Lung (tissue), 12 donors: Measurements from ENCODE around the gene PRPF40A. TPM values are rescaled to one million over a fixed set of nuclear protein-coding genes. Genes with fewer than 3 reads are reported as not detected.

ENCODE experiments used
- ATAC-seq: fragments of 200-7000 bp; cut with Tn5 transposase; one replicate; pipeline ENCODE4 v1.9.1; 2020; ENCODE audit warnings: moderate number of reproducible peaks; ENCODE audit not compliant: insufficient read depth, low FRiP score
- DNase-seq, 3 donors: peaks; one replicate each; pipeline ENCODE4 v3.0.0-alpha.2; 2013 to 2017
- H3K27ac ChIP-seq, 2 donors: one replicate each; pipeline ENCODE4 v1.5.1; 2013; ENCODE audit warnings: mild to moderate bottlenecking in 2 of 2, moderate library complexity in 2 of 2, control low read depth in 1 of 2, inconsistent platforms in 1 of 2, low read depth in 1 of 2, low read length in 1 of 2
- H3K27me3 ChIP-seq, 3 donors: one replicate each; pipeline ENCODE4 v1.5.1; 2013; ENCODE audit warnings: low read length in 2 of 3; ENCODE audit not compliant: control insufficient read depth in 3 of 3, insufficient read depth in 3 of 3
- H3K36me3 ChIP-seq, 4 donors: one replicate each; pipeline ENCODE4 v1.5.1; 2013; ENCODE audit warnings: low read length in 4 of 4, mild to moderate bottlenecking in 1 of 4, moderate library complexity in 1 of 4; ENCODE audit not compliant: control insufficient read depth in 4 of 4, insufficient read depth in 4 of 4
- H3K4me1 ChIP-seq, 5 donors: one replicate each; pipeline ENCODE4 v1.5.1; 2013; ENCODE audit warnings: low read length in 5 of 5, mild to moderate bottlenecking in 2 of 5, moderate library complexity in 1 of 5; ENCODE audit not compliant: control insufficient read depth in 5 of 5, insufficient read depth in 5 of 5
- H3K4me3 ChIP-seq: one replicate; pipeline ENCODE4 v1.5.1; 2013; ENCODE audit warnings: mild to moderate bottlenecking, control low read depth, moderate library complexity
- H3K9ac ChIP-seq, 2 donors: one replicate each; pipeline ENCODE4 v1.5.1; 2013; ENCODE audit warnings: low read length in 2 of 2, control low read depth in 1 of 2; ENCODE audit not compliant: insufficient read depth in 1 of 2
- H3K9me3 ChIP-seq, 4 donors: one replicate each; pipeline ENCODE4 v1.5.1; 2013; ENCODE audit warnings: low read length in 3 of 4, mild to moderate bottlenecking in 1 of 4, moderate library complexity in 1 of 4; ENCODE audit not compliant: control insufficient read depth in 4 of 4, insufficient read depth in 3 of 4
- CTCF ChIP-seq: IDR thresholded peaks from 2 replicates; pipeline ENCODE4 v1.5.1; 2012; ENCODE audit warnings: mild to moderate bottlenecking; ENCODE audit errors: control extremely low read depth, extremely low read depth
- WGBS, 2 donors: extraction: QIAGEN DNeasy Blood & Tissue Kit; methylation state at CpG; one replicate each; pipeline ENCODE4 v1.1.7; 2013; 5-methylcytosine and 5-hydroxymethylcytosine counted together
- polyA plus RNA-seq, 2 donors: library from polyadenylated mRNA; stranded (reverse); fragments of 200-250 nt; gene quantifications; one replicate each; pipeline ENCODE4 v1.2.1, GENCODE V29; 2013
- total RNA-seq, 2 donors: library from RNA; depleted of rRNA in 1 of 2; stranded (reverse); fragments of >200 nt in 1 of 2; gene quantifications; one replicate each; pipeline ENCODE4 v1.2.1, GENCODE V29; 2014 to 2021
- donor health status: control.
- donor health status: control.
- donor health status: Bipolar disorder and iron deficiency.
- donor health status: healthy.
- donor health status: DM: yes; HTN: yes; CAD: no.

The PRPF40A gene
- total and polyA plus RNA-seq, 4 donors, result 20.1 to 131 (median 58.6) TPM

DNA sequence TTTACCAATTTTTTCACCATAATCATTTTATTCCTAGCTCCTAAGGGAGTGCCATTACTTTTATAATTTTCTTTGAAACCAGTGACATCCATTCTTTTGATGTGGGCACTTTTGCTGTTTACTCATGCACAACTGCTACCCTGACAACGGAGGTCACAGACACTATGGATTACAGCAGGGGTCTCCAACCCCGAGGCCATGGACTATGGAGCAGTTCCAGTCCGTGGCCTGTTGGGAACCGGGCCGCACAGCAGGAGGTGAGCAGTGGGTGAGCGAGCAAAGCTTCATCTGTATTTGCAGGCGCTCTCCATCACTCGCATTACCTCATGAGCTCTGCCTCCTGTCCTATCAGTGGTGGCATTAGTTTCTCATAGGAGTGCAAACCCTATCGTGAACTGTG lies 34.6 kb downstream of the PRPF40A start:
- Histone ChIP-seq H3K27me3 (no peaks in the 10 kb centered on the region), H3K36me3 (peaks cover 0 to 18% (median 6%) of the 10 kb centered on the region in 4 donors), H3K4me3 (no peak overlapping the region), H3K4me1 (peaks cover 0 to 2% (median 0%) of the 10 kb centered on the region in 5 donors), H3K9me3 (no peaks in the 10 kb centered on the region), H3K27ac (no peak overlapping the region), H3K9ac (no peak overlapping the region)
- ATAC-seq (no peak), DNase-seq (no peak)
- no peak for TF ChIP-seq CTCF
- WGBS, 2 donors, result 96 to 97% methylated on average over 9 of the region's 9 CpGs

DNA sequence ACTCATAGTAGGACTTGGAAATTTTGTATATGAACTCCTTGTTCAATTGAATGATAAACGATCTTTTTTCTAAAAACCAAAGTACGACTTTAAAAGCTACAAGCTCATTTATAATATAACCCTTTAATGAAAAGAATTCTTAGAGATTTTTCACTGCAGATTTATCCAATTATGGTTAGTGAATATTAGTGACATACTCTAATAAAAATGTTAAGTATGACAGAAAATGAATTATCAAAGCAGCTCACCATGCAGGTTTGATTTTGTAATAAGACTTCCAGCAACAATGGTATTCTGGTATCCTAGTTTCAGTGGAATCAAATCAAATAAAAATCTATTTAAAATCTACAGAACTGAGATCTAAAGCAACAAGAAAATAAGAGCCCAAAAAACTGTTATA lies 38.5 kb downstream of the PRPF40A start:
- 84 to 88% methylated on average over 2 of the region's 2 CpGs for WGBS, 2 donors
- no peak overlapping the region for H3K27ac ChIP-seq
- no peak for DNase-seq

DNA sequence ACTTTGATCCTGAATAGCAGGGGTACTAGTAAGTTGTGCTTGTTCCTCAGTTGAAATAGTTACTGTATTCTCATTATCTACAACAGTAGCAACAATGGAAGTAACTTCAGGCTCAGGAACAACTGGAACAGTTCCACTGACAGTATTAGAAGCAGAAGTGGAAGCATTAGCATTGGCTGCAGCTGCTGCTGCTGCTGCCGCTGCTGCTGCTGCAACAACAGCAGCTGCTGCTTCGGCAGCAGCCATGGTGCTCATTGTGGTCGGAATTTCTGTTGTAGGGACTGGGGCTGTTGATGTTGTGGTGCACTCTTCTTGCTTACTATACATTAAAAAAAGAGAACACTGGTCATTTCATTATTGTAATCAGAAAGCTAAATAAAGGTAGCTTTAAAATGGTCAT lies 40.8 kb downstream of the PRPF40A start:
- H3K36me3 ChIP-seq, result peaks cover 9 to 46% (median 17%) of the 10 kb centered on the region in 4 donors
- WGBS, 2 donors, result 96 to 97% methylated on average over 3 of the region's 3 CpGs
- ATAC-seq (no peak), DNase-seq (no peak)
- H3K9ac ChIP-seq, result no peak overlapping the region
- H3K4me1 ChIP-seq, result no peaks in the 10 kb centered on the region
- TF ChIP-seq CTCF, result no peak
- no peaks in the 10 kb centered on the region for H3K9me3 ChIP-seq
- no peak overlapping the region for H3K27ac ChIP-seq
- H3K4me3 ChIP-seq, result no peak overlapping the region
- H3K27me3 ChIP-seq, result no peaks in the 10 kb centered on the region

More for the DNA sequence above, 38.5 kb downstream of the PRPF40A start:
- H3K4me1 ChIP-seq, result no peaks in the 10 kb centered on the region
- TF ChIP-seq CTCF, result no peak
- no peaks in the 10 kb centered on the region for H3K27me3 ChIP-seq
- no peak overlapping the region for H3K9ac ChIP-seq
- no peaks in the 10 kb centered on the region for H3K9me3 ChIP-seq
- peaks cover 6 to 34% (median 11%) of the 10 kb centered on the region in 4 donors for H3K36me3 ChIP-seq
- no peak for ATAC-seq
- H3K4me3 ChIP-seq, result no peak overlapping the region

- ATAC-seq (no peak), DNase-seq (no peak)
- H3K27ac ChIP-seq, result no peak overlapping the region
- no peaks in the 10 kb centered on the region for H3K27me3 ChIP-seq
- 96 to 99% methylated on average over 4 of the region's 4 CpGs for WGBS, 2 donors
- TF ChIP-seq CTCF, result no peak
- H3K9me3 ChIP-seq, result no peaks in the 10 kb centered on the region
- peaks cover 10 to 49% (median 14%) of the 10 kb centered on the region in 4 donors for H3K36me3 ChIP-seq
- H3K4me1 ChIP-seq, result no peaks in the 10 kb centered on the region
- H3K9ac ChIP-seq, result no peak overlapping the region
- no peak overlapping the region for H3K4me3 ChIP-seq
These were observed 42.9 kb downstream of the PRPF40A start for GRCh38 chr2:152674334-152674733.
